Kidney epithelial cell (primary cell): ENCODE measurements around the gene BRINP3. TPM values are rescaled to one million over a fixed set of nuclear protein-coding genes. Genes with fewer than 3 reads are reported as not detected.

ENCODE experiments used
- DNase-seq: peaks from one replicate; pipeline ENCODE4 v3.0.0-alpha.2; 2010; ENCODE audit warnings: low read depth
- H3K27me3 ChIP-seq: 2 replicates; pipeline ENCODE4 v1.6.0; 2011; ENCODE audit warnings: low read length; ENCODE audit not compliant: control insufficient read depth, insufficient read depth
- H3K36me3 ChIP-seq: 2 replicates; pipeline ENCODE4 v1.5.1; 2011; ENCODE audit warnings: low read length; ENCODE audit not compliant: control insufficient read depth, insufficient read depth
- H3K4me3 ChIP-seq: 2 replicates; pipeline ENCODE4 v1.5.1; 2011; ENCODE audit warnings: low read depth, mild to moderate bottlenecking, control low read depth, low read length
- CTCF ChIP-seq: IDR thresholded peaks from 2 replicates; pipeline ENCODE4 v1.5.1; 2011; ENCODE audit warnings: mild to moderate bottlenecking, moderate library complexity, low read length, control low read depth, inconsistent platforms; ENCODE audit not compliant: insufficient read depth, poor library complexity, severe bottlenecking
- total RNA-seq: library from RNA; depleted of rRNA; stranded (reverse); fragments of >200 nt; gene quantifications from 2 replicates; pipeline ENCODE4 v1.2.3, GENCODE V29; 2015

The BRINP3 gene
- total RNA-seq, 1 donor from 2014 or later = 0.04 TPM

GRCh38 chr1:190179817-190180216 lies 297.8 kb downstream of the BRINP3 start:
- no peak for TF ChIP-seq CTCF
- no peaks in the 10 kb centered on the region for H3K27me3 ChIP-seq
- no peak overlapping the region for H3K4me3 ChIP-seq
- no peak for DNase-seq
- H3K36me3 ChIP-seq = no peaks in the 10 kb centered on the region

GRCh38 chr1:190178827-190179226 lies 298.8 kb downstream of the BRINP3 start:
- TF ChIP-seq CTCF = no peak
- Histone ChIP-seq H3K27me3 (no peaks in the 10 kb centered on the region), H3K36me3 (no peaks in the 10 kb centered on the region), H3K4me3 (no peak overlapping the region)
- no peak for DNase-seq

- DNase-seq = no peak
- no peak for TF ChIP-seq CTCF
- H3K36me3 ChIP-seq = no peaks in the 10 kb centered on the region
- no peak overlapping the region for H3K4me3 ChIP-seq
- H3K27me3 ChIP-seq = no peaks in the 10 kb centered on the region
Measured at GRCh38 chr1:190177555-190177954, 300.1 kb downstream of the BRINP3 start.

GRCh38 chr1:190176776-190177175 lies 300.9 kb downstream of the BRINP3 start:
- no peak for TF ChIP-seq CTCF
- no peaks in the 10 kb centered on the region for H3K36me3 ChIP-seq
- H3K4me3 ChIP-seq = no peak overlapping the region
- H3K27me3 ChIP-seq = no peaks in the 10 kb centered on the region
- DNase-seq = no peak

GRCh38 chr1:190175320-190175719 lies 302.3 kb downstream of the BRINP3 start:
- TF ChIP-seq CTCF = no peak
- DNase-seq = no peak
- H3K36me3 ChIP-seq = no peaks in the 10 kb centered on the region

GRCh38 chr1:190172651-190173430 lies 304.8 kb downstream of the BRINP3 start:
- Histone ChIP-seq H3K27me3 (no peaks in the 10 kb centered on the region), H3K36me3 (no peaks in the 10 kb centered on the region), H3K4me3 (no peak overlapping the region)
- no peak for TF ChIP-seq CTCF
- no peak for DNase-seq

More at GRCh38 chr1:190175320-190175719, 302.3 kb downstream of the BRINP3 start:
- no peak overlapping the region for H3K4me3 ChIP-seq
- H3K27me3 ChIP-seq = no peaks in the 10 kb centered on the region
